GM23338 (cell line): ENCODE data around the gene ZBTB39. TPM values are rescaled to one million over a fixed set of nuclear protein-coding genes. Genes with fewer than 3 reads are reported as not detected.

Experiments used
- EZH2 ChIP-seq: fragments of 200-600 bp; sonication (generic); IDR thresholded peaks from one replicate; pipeline ENCODE4 v1.8.0; 2017; ENCODE audit warnings: antibody characterized with exemption, mild to moderate bottlenecking, low read depth; ENCODE audit not compliant: unreplicated experiment
- EZH2phosphoT487 ChIP-seq: fragments of 200-600 bp; sonication (generic); IDR thresholded peaks from one replicate; pipeline ENCODE4 v1.8.1; 2018; ENCODE audit warnings: antibody characterized with exemption; ENCODE audit not compliant: unreplicated experiment
- STAT1 ChIP-seq: IDR thresholded peaks from one replicate; pipeline ENCODE4 v1.6.1; 2016; ENCODE audit warnings: antibody characterized with exemption; ENCODE audit not compliant: unreplicated experiment
- ZNF114 ChIP-seq: fragments of 250-450 bp; sonication (Bioruptor Pico); IDR thresholded peaks from 2 replicates; pipeline ENCODE4 v1.5.0; 2020; ENCODE audit warnings: mild to moderate bottlenecking, moderate library complexity
- polyA plus RNA-seq: library from polyadenylated mRNA; unstranded; fragments of >200 nt; fragmentation: Nextera tagmentation; extraction: Ambion mirVana; gene quantifications from 2 replicates; pipeline ENCODE4 v1.2.1, GENCODE V29; 2016
- total RNA-seq: library from RNA; depleted of rRNA; stranded (reverse); fragments of >200 nt; shearing (Covaris generic); gene quantifications from 2 replicates; pipeline ENCODE4 v1.2.3, GENCODE V29; 2014
- TF ChIP-seq, protein P1 (sequence below): fragments of 250-450 bp; sonication (Bioruptor Pico); IDR thresholded peaks from 2 replicates; pipeline ENCODE4 v1.5.0; 2020; ENCODE audit warnings: mild to moderate bottlenecking, moderate library complexity
- TF ChIP-seq, protein P2 (sequence below): IDR thresholded peaks from one replicate; pipeline ENCODE4 v1.6.1; 2018; ENCODE audit warnings: antibody characterized with exemption; ENCODE audit not compliant: unreplicated experiment
- TF ChIP-seq, protein P3 (sequence below), 2 experiments: fragments of 200-600 bp in 1 of 2; sonication (generic) in 1 of 2; conservative IDR thresholded peaks; 2 replicates each; pipeline versions ENCODE4 v1.5.1 to v1.6.1; 2016 to 2017; ENCODE audit warnings: antibody characterized with exemption in 2 of 2, low read depth in 2 of 2, mild to moderate bottlenecking in 2 of 2, moderate library complexity in 1 of 2
- TF ChIP-seq, protein P4 (sequence below): IDR thresholded peaks from 2 replicates; pipeline ENCODE4 v1.6.1; 2016; ENCODE audit warnings: antibody characterized with exemption

Gene ZBTB39
- total and polyA plus RNA-seq, 2 experiments from 2014 or later = 6.6 to 26.7 TPM

DNA sequence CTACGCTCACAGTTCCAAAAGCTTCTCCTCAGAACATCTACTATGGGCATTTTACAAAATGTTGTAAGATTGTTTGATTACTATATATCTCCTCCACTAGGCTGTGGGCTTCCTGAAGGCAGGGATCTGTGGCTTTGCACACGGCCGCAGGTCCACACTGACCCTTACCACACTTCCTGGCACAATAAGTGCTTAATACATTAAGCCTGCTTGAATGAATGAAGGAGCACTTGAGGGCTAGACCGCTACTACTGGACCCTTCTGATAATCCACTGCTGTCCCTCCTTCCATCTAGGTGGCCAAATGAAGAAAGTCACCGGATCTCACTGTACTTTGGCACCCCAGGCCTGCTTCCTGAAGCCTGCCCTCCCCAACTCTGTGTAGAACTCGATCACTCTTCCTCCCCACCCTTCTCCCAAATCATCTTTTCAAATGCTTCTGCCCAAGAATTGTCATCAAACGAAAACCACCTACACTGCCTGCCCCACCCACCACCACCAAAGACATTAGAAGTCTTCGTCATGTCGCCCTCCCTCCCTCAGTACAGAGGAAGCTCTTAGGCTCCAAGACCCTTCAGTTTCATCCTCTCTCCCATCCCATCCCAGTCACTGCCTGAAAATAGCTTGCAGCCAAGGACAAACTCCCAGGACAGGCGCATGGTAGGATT is 596 bp upstream of the ZBTB39 start (continued):
- TF ChIP-seq, protein P1, sequence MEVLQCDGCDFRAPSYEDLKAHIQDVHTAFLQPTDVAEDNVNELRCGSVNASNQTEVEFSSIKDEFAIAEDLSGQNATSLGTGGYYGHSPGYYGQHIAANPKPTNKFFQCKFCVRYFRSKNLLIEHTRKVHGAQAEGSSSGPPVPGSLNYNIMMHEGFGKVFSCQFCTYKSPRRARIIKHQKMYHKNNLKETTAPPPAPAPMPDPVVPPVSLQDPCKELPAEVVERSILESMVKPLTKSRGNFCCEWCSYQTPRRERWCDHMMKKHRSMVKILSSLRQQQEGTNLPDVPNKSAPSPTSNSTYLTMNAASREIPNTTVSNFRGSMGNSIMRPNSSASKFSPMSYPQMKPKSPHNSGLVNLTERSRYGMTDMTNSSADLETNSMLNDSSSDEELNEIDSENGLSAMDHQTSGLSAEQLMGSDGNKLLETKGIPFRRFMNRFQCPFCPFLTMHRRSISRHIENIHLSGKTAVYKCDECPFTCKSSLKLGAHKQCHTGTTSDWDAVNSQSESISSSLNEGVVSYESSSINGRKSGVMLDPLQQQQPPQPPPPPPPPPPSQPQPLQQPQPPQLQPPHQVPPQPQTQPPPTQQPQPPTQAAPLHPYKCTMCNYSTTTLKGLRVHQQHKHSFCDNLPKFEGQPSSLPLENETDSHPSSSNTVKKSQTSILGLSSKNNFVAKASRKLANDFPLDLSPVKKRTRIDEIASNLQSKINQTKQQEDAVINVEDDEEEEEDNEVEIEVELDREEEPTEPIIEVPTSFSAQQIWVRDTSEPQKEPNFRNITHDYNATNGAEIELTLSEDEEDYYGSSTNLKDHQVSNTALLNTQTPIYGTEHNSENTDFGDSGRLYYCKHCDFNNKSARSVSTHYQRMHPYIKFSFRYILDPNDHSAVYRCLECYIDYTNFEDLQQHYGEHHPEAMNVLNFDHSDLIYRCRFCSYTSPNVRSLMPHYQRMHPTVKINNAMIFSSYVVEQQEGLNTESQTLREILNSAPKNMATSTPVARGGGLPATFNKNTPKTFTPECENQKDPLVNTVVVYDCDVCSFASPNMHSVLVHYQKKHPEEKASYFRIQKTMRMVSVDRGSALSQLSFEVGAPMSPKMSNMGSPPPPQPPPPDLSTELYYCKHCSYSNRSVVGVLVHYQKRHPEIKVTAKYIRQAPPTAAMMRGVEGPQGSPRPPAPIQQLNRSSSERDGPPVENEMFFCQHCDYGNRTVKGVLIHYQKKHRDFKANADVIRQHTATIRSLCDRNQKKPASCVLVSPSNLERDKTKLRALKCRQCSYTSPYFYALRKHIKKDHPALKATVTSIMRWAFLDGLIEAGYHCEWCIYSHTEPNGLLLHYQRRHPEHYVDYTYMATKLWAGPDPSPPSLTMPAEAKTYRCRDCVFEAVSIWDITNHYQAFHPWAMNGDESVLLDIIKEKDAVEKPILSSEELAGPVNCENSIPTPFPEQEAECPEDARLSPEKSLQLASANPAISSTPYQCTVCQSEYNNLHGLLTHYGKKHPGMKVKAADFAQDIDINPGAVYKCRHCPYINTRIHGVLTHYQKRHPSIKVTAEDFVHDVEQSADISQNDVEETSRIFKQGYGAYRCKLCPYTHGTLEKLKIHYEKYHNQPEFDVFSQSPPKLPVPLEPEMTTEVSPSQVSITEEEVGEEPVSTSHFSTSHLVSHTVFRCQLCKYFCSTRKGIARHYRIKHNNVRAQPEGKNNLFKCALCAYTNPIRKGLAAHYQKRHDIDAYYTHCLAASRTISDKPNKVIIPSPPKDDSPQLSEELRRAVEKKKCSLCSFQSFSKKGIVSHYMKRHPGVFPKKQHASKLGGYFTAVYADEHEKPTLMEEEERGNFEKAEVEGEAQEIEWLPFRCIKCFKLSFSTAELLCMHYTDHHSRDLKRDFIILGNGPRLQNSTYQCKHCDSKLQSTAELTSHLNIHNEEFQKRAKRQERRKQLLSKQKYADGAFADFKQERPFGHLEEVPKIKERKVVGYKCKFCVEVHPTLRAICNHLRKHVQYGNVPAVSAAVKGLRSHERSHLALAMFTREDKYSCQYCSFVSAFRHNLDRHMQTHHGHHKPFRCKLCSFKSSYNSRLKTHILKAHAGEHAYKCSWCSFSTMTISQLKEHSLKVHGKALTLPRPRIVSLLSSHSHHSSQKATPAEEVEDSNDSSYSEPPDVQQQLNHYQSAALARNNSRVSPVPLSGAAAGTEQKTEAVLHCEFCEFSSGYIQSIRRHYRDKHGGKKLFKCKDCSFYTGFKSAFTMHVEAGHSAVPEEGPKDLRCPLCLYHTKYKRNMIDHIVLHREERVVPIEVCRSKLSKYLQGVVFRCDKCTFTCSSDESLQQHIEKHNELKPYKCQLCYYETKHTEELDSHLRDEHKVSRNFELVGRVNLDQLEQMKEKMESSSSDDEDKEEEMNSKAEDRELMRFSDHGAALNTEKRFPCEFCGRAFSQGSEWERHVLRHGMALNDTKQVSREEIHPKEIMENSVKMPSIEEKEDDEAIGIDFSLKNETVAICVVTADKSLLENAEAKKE (CRISPR knock-in tag) = no peak
- TF ChIP-seq ZNF114 = no peak
- TF ChIP-seq STAT1 = no peak
- no peak for TF ChIP-seq EZH2
- TF ChIP-seq, protein P2, sequence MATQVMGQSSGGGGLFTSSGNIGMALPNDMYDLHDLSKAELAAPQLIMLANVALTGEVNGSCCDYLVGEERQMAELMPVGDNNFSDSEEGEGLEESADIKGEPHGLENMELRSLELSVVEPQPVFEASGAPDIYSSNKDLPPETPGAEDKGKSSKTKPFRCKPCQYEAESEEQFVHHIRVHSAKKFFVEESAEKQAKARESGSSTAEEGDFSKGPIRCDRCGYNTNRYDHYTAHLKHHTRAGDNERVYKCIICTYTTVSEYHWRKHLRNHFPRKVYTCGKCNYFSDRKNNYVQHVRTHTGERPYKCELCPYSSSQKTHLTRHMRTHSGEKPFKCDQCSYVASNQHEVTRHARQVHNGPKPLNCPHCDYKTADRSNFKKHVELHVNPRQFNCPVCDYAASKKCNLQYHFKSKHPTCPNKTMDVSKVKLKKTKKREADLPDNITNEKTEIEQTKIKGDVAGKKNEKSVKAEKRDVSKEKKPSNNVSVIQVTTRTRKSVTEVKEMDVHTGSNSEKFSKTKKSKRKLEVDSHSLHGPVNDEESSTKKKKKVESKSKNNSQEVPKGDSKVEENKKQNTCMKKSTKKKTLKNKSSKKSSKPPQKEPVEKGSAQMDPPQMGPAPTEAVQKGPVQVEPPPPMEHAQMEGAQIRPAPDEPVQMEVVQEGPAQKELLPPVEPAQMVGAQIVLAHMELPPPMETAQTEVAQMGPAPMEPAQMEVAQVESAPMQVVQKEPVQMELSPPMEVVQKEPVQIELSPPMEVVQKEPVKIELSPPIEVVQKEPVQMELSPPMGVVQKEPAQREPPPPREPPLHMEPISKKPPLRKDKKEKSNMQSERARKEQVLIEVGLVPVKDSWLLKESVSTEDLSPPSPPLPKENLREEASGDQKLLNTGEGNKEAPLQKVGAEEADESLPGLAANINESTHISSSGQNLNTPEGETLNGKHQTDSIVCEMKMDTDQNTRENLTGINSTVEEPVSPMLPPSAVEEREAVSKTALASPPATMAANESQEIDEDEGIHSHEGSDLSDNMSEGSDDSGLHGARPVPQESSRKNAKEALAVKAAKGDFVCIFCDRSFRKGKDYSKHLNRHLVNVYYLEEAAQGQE = no peak
- TF ChIP-seq EZH2phosphoT487 = no peak
- TF ChIP-seq, protein P3, sequence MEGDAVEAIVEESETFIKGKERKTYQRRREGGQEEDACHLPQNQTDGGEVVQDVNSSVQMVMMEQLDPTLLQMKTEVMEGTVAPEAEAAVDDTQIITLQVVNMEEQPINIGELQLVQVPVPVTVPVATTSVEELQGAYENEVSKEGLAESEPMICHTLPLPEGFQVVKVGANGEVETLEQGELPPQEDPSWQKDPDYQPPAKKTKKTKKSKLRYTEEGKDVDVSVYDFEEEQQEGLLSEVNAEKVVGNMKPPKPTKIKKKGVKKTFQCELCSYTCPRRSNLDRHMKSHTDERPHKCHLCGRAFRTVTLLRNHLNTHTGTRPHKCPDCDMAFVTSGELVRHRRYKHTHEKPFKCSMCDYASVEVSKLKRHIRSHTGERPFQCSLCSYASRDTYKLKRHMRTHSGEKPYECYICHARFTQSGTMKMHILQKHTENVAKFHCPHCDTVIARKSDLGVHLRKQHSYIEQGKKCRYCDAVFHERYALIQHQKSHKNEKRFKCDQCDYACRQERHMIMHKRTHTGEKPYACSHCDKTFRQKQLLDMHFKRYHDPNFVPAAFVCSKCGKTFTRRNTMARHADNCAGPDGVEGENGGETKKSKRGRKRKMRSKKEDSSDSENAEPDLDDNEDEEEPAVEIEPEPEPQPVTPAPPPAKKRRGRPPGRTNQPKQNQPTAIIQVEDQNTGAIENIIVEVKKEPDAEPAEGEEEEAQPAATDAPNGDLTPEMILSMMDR (conservative IDR thresholded peaks at IDR 0.05; ENCODE audit: low read depth in 2 of 2) = no peak
- TF ChIP-seq, protein P4, sequence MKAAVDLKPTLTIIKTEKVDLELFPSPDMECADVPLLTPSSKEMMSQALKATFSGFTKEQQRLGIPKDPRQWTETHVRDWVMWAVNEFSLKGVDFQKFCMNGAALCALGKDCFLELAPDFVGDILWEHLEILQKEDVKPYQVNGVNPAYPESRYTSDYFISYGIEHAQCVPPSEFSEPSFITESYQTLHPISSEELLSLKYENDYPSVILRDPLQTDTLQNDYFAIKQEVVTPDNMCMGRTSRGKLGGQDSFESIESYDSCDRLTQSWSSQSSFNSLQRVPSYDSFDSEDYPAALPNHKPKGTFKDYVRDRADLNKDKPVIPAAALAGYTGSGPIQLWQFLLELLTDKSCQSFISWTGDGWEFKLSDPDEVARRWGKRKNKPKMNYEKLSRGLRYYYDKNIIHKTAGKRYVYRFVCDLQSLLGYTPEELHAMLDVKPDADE = no peak
